GM12874 (cell line): Measurements from ENCODE around the gene IFT27.

Source experiments
- TF ChIP-seq, protein P1 (sequence below): IDR thresholded peaks from 2 replicates; pipeline ENCODE4 v1.5.1; 2011; ENCODE audit warnings: low read depth, mild to moderate bottlenecking, control low read depth, low read length, moderate library complexity; ENCODE audit not compliant: insufficient read depth

The IFT27 gene

DNA sequence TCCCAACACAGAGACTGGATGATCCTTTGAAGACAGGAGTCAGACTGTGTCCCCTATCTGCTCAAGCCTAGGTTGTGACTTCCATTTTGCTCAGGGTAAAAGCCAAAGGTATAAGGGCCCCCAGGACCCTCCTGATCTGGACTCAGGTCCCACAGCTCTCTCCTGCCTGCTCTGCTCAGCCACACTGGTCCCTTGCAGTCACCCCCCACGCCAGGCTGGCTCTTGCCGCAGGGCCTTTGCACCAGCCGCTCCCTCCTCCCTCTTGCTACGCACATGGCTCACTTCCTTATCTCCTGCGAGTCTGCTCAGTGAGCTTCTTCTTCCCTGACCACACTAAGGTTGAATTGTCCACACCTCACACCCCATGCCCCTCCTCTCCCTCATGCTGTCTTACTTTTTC lies 44.0 kb downstream of the IFT27 start:
- TF ChIP-seq, protein P1, sequence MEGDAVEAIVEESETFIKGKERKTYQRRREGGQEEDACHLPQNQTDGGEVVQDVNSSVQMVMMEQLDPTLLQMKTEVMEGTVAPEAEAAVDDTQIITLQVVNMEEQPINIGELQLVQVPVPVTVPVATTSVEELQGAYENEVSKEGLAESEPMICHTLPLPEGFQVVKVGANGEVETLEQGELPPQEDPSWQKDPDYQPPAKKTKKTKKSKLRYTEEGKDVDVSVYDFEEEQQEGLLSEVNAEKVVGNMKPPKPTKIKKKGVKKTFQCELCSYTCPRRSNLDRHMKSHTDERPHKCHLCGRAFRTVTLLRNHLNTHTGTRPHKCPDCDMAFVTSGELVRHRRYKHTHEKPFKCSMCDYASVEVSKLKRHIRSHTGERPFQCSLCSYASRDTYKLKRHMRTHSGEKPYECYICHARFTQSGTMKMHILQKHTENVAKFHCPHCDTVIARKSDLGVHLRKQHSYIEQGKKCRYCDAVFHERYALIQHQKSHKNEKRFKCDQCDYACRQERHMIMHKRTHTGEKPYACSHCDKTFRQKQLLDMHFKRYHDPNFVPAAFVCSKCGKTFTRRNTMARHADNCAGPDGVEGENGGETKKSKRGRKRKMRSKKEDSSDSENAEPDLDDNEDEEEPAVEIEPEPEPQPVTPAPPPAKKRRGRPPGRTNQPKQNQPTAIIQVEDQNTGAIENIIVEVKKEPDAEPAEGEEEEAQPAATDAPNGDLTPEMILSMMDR, result no peak

DNA sequence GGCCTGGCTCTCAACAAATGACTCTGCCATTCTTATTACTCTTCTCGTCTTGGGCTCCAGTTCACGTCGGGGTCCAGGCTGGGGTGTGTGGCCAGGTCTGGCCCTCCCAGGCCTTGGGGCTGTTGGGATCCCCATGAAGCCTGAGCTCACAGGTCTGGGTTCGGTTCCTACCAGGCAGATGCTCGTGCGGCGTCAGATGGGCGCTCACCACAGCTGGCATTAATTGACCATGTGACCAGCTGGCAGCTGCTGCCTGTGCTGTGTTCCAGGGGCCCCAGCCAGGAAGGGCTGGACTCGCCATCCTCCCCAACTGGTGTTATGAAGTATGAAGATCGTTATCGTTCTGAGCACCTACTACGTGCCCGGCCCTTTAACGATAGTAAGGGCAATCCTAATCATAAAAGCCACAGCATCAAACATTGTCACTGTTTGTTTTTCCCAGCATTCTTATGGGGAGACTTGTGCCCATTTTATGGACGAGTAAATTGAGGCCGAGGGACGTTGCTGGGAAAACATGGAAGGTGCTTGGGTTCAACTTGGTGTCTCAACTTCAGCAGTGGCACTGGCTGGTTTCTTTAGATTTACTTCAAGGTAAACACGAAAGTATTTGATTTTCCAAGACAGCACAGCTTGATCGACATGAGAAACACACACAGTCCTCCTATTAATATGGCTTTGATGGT lies 45.6 kb downstream of the IFT27 start:
- TF ChIP-seq, protein P1, result no peak

DNA sequence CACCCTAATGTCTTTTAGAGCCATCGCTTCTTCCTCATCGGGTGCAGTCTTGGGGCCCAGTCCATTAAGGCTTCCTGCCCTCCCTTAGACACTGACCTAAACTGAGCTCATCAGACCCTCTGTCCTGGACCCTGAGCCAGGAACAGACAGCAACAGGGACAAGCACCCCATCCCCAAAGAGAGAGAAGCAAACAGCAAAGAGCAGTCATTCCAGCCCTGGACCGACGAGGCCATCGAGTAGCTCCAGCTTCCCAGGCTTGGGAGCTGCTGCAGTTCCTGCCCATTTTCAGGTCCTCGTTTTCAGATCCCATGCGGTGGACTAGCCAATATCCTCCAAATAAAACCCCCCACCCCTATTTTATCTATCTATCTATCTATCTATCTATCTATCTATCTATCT lies 46.6 kb downstream of the IFT27 start:
- TF ChIP-seq, protein P1, result no peak

DNA sequence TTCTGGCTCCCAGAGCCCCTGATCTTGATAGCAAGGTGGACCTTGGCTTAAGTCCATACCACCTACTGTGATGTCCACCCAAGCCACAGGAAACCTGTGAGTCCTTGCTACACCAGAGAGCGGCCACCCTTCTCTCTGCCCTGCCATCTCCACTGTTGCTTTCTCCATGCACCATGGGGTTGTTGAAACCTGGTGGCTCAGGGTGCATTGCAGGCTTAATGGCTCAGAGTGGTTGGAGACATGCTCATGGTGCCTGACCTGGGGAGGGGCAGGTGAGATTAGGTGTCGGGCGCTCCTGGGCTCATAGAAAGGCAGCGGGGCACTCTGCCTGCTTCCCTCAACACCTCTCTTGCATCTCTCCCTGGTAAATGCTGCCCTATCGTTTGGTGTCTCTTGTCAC lies 47.4 kb downstream of the IFT27 start:
- TF ChIP-seq, protein P1, result no peak

DNA sequence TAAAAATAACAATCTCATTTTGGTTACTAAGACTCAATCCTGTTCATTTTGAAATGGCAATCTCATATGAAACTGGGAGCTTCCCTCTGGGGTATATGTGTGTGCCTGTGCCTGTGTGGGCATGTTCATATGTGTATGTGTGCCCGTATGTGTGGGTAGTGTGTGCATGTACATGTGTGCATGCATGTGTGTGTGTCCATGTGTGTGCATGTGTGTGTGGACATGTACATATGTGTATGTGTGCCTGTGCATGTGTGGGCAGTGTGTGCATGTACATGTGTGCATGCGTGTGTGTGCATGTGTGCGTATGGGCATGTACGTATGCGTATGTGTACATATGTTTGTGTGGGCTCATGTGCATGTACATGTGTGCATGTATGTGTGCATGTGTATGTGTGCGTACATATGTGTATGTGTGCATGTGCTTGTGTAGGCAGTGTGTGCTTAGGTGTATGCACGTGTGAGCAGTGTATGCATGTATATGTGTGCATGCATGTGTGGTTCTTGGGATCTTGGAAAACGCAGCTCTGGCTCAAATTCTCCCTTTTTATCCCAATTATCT lies 47.9 kb downstream of the IFT27 start:
- TF ChIP-seq, protein P1, result no peak

DNA sequence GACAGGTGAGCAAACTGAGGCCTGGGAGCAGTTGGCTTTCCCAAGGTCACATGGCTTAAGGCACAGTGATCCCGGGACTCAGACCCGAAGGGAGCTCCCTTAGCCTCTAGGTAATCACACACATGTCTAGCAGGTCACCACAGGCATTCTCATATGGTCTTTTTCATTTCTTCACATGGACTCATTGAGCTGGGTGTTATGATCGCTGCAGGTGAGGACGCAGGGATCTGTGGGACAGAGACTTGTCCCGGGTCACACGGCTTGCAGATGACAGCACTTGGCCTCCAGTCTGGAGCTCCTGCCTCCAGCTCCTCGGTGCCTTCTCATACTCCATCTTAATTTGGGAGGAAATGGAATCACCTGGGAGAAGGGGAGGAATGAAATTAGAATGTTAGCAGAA lies 48.8 kb downstream of the IFT27 start:
- TF ChIP-seq, protein P1, result no peak

DNA sequence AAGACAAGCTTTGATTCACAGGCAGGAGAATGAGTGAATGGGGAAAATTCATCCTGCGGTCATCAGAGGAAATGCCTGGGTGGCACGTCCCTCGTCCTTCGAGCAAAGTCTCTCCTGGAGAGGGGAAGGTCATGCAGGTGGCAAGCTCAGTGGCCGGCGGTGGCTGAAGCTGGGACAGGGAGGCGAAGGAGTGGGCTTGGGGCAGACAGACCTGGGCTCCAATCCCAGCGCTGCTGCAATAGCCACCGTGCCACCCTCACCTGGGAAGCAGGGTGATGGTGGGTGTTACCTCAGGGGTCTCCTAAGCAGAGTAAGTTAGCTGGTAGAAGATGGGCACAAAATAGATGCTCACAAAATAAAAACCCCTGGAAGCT lies 49.9 kb downstream of the IFT27 start:
- TF ChIP-seq, protein P1, result no peak
